Tibial nerve (tissue), 4 donors: Measurements from ENCODE around the gene ATP9B. TPM values are rescaled to one million over a fixed set of nuclear protein-coding genes. Genes with fewer than 3 reads are reported as not detected.

ENCODE experiments used
- DNase-seq, 2 donors: peaks; one replicate each; pipeline ENCODE4 v3.0.0-alpha.2; 2019; ENCODE audit warnings: low spot score in 2 of 2
- H3K27ac ChIP-seq, 4 donors: fragments of 200-600 bp; sonication (generic) in 3 of 4; one replicate each; pipeline ENCODE4 v1.5.1; 2017 to 2019; ENCODE audit warnings: mild to moderate bottlenecking in 1 of 4
- H3K27me3 ChIP-seq, 2 donors: fragments of 200-600 bp; sonication (generic) in 1 of 2; one replicate each; pipeline versions ENCODE4 v1.5.1 to v1.6.0; 2017 to 2019
- H3K36me3 ChIP-seq, 3 donors: fragments of 200-600 bp; sonication (generic); one replicate each; pipeline ENCODE4 v1.5.1; 2018 to 2019
- H3K4me1 ChIP-seq, 4 donors: fragments of 200-600 bp; sonication (generic) in 3 of 4; one replicate each; pipeline ENCODE4 v1.5.1; 2017 to 2019
- H3K4me3 ChIP-seq, 4 donors: fragments of 200-600 bp; sonication (generic) in 3 of 4; one replicate each; pipeline ENCODE4 v1.5.1; 2017 to 2019; ENCODE audit warnings: mild to moderate bottlenecking in 1 of 4, moderate library complexity in 1 of 4
- H3K9me3 ChIP-seq, 4 donors: fragments of 200-600 bp; sonication (generic) in 3 of 4; one replicate each; pipeline ENCODE4 v1.5.1; 2017 to 2019
- EP300 ChIP-seq, 2 donors: sonication (generic); formaldehyde crosslinking; IDR thresholded peaks; one replicate each; pipeline ENCODE4 v1.6.1; 2017; ENCODE audit warnings: antibody characterized with exemption in 2 of 2, mild to moderate bottlenecking in 1 of 2
- POLR2A ChIP-seq, 2 donors: fragments of 450-650 bp; IDR thresholded peaks; one replicate each; pipeline ENCODE4 v1.6.1; 2017; ENCODE audit warnings: antibody characterized with exemption in 2 of 2, mild to moderate bottlenecking in 2 of 2, moderate library complexity in 2 of 2
- WGBS, 2 donors: methylation state at CpG; one replicate each; pipeline ENCODE4 v1.1.5; 2018; 5-methylcytosine and 5-hydroxymethylcytosine counted together
- total RNA-seq, 4 donors: library from RNA; depleted of rRNA; stranded (reverse); fragments of >200 nt; gene quantifications; one replicate each; pipeline ENCODE4 v1.1.0, GENCODE V29; 2016
- TF ChIP-seq, protein P1 (sequence below), 5 experiments: fragments of 200-600 bp in 3 of 5; fragments of 450-650 bp in 2 of 5; sonication (generic) in 3 of 5; IDR thresholded peaks; one replicate each; pipeline ENCODE4 v1.5.1; 2016 to 2019; ENCODE audit warnings: antibody characterized with exemption in 5 of 5, mild to moderate bottlenecking in 3 of 5, moderate library complexity in 2 of 5

ATP9B gene
- total RNA-seq, 4 donors from 2014 or later, result 56.9 to 68.7 (median 59.8) TPM

DNA sequence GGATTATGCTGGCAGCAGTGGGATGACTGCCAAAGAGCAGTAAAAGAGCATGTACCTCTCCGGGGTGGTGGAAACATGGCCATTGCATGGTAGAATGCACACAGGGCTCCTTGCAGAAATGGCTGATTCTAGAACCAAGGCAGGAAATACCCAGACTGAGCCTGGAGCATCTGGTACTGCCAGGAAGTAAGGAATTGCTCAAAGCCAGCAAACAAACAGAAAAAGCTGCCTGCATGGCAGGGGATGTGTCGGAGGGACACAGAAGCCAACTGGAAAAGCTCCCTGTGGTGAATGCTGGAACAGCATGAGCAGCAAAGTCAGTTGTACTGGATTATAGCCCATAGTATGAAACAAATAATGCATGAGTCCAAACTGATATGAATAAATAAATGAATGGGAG is 248.5 kb downstream of the ATP9B start:
- TF ChIP-seq EP300 (IDR thresholded peaks at IDR 0.05) (no peak), POLR2A (IDR thresholded peaks at IDR 0.05) (no peak)
- TF ChIP-seq, protein P1, sequence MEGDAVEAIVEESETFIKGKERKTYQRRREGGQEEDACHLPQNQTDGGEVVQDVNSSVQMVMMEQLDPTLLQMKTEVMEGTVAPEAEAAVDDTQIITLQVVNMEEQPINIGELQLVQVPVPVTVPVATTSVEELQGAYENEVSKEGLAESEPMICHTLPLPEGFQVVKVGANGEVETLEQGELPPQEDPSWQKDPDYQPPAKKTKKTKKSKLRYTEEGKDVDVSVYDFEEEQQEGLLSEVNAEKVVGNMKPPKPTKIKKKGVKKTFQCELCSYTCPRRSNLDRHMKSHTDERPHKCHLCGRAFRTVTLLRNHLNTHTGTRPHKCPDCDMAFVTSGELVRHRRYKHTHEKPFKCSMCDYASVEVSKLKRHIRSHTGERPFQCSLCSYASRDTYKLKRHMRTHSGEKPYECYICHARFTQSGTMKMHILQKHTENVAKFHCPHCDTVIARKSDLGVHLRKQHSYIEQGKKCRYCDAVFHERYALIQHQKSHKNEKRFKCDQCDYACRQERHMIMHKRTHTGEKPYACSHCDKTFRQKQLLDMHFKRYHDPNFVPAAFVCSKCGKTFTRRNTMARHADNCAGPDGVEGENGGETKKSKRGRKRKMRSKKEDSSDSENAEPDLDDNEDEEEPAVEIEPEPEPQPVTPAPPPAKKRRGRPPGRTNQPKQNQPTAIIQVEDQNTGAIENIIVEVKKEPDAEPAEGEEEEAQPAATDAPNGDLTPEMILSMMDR (IDR thresholded peaks at IDR 0.05), result no peak
- no peak for DNase-seq
- Histone ChIP-seq H3K27ac (no peak overlapping the region), H3K9me3 (peaks cover 0 to 14% (median 0%) of the 10 kb centered on the region in 4 donors), H3K27me3 (no peaks in the 10 kb centered on the region), H3K4me3 (no peak overlapping the region), H3K36me3 (peaks cover 0 to 48% (median 0%) of the 10 kb centered on the region in 3 donors), H3K4me1 (no peaks in the 10 kb centered on the region)
- WGBS, 2 donors, result 90 to 91% methylated on average over 2 of the region's 2 CpGs

DNA sequence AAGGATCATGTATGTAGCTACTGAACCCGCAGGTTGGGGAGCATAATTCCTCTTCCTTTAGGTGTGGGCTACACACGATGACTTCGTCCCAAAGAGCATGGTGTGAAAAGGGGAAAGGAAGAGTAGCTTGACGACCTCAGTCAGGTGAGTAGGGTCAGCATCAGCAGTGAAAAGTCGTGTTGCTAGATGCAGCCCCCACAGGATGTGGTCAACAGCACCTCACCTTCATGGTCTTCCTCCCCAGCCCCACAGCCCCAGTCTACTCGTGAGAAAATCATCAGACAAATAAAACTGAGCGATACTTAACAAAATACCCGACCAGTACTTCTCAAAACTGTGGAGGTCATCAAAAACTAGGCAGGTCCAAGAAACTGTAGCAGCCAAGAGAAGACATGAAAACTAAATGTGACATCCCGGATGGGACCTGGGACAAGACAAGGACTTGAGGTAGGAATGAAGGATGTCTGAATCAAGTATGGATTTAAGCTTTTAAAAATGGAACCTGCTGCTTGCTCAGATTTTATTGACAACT is 249.0 kb downstream of the ATP9B start:
- H3K9me3 ChIP-seq, result peaks cover 0 to 14% (median 0%) of the 10 kb centered on the region in 4 donors
- WGBS, 2 donors, result 89 to 92% methylated on average over 9 of the region's 9 CpGs
- no peaks in the 10 kb centered on the region for H3K27me3 ChIP-seq
- H3K36me3 ChIP-seq, result peaks cover 0 to 53% (median 0%) of the 10 kb centered on the region in 3 donors
- H3K4me1 ChIP-seq, result no peaks in the 10 kb centered on the region
- no peak overlapping the region for H3K4me3 ChIP-seq
- no peak for DNase-seq
- TF ChIP-seq, protein P1 (IDR thresholded peaks at IDR 0.05), result no peak
- TF ChIP-seq POLR2A (IDR thresholded peaks at IDR 0.05), result no peak
- no peak for TF ChIP-seq EP300 (IDR thresholded peaks at IDR 0.05)
- no peak overlapping the region for H3K27ac ChIP-seq

DNA sequence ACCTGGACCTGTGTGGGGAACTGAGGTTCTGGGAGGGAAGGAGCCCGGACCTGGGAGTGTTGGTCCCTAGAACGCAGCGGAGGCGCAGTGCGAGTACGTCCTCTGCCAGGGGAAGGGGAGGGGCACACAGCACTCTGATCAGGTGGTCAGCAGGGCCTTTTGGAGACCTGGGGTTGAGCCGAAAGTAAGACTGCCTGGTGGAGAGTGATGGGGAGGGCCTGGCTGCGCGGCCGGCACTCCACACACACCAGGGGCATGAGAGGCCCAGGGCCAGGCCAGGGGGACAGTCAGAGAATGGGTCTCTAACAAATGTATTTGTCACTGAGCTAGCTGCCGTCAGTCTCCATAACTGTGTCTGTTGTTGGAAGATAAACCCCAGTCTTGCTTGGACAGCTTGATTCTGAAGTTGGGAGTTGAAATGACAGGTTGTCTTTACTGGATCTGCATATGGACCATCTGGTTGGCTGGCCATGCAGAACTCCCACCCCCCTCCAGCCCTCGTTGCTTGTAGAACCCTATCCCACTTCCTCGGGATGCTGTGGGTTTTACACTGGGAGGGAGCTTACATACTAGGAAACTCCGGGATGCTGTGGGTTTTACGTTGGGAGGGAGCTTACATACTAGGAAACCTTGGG is 251.1 kb downstream of the ATP9B start:
- H3K27ac ChIP-seq, result no peak overlapping the region
- peaks cover 0 to 46% (median 0%) of the 10 kb centered on the region in 3 donors for H3K36me3 ChIP-seq
- no peaks in the 10 kb centered on the region for H3K27me3 ChIP-seq
- H3K4me1 ChIP-seq, result no peaks in the 10 kb centered on the region
- DNase-seq, result no peak
- 70 to 74% methylated on average over 15 of the region's 15 CpGs for WGBS, 2 donors
- TF ChIP-seq POLR2A (IDR thresholded peaks at IDR 0.05), result no peak
- TF ChIP-seq, protein P1 (IDR thresholded peaks at IDR 0.05), result no peak
- no peak for TF ChIP-seq EP300 (IDR thresholded peaks at IDR 0.05)
- peaks cover 0 to 11% (median 0%) of the 10 kb centered on the region in 4 donors for H3K9me3 ChIP-seq
- no peak overlapping the region for H3K4me3 ChIP-seq

DNA sequence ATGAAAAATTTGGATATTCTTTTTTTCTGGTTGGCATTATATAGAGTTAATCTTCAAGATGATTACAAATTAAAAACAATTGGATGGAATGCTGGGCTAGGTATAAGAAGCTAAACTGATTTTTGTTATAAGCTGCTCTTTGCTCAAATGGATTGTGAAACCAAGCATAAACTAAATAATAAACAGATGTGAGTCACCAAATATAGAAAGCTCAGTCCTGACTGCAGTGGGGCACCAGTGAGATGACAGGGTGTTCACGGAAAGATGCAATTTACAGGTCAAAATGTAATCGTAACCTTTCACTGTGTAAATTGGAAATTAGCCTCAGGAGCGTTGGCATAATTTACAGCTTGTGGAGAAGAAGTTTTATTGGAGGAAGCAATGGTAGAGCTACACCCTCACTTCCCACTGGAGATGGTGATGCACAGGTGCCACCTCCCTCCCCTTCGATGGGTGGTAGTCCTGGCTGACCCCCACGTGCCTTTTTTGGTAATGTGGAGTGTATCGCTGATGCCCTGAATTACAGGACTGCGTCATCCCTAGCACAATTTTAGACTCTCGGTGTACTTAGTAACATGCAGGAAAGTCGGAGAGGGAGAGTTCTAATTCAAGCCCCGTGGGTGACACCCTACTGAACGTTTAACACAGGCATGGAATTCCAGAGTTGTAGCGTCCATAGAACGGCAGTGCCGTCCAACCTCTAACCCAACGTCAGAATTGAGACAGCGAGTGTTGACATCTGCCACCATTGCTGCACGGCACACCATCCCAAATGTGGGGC is 252.6 kb downstream of the ATP9B start:
- H3K36me3 ChIP-seq, result peaks cover 0 to 35% (median 0%) of the 10 kb centered on the region in 3 donors
- H3K27me3 ChIP-seq, result no peaks in the 10 kb centered on the region
- DNase-seq, result no peak
- 75 to 78% methylated on average over 17 of the region's 17 CpGs for WGBS, 2 donors
- no peaks in the 10 kb centered on the region for H3K9me3 ChIP-seq
- no peak overlapping the region for H3K4me3 ChIP-seq
- TF ChIP-seq POLR2A (IDR thresholded peaks at IDR 0.05) (no peak), EP300 (IDR thresholded peaks at IDR 0.05) (no peak)
- TF ChIP-seq, protein P1 (IDR thresholded peaks at IDR 0.05), result no peak
- H3K27ac ChIP-seq, result no peak overlapping the region
- H3K4me1 ChIP-seq, result no peaks in the 10 kb centered on the region

DNA sequence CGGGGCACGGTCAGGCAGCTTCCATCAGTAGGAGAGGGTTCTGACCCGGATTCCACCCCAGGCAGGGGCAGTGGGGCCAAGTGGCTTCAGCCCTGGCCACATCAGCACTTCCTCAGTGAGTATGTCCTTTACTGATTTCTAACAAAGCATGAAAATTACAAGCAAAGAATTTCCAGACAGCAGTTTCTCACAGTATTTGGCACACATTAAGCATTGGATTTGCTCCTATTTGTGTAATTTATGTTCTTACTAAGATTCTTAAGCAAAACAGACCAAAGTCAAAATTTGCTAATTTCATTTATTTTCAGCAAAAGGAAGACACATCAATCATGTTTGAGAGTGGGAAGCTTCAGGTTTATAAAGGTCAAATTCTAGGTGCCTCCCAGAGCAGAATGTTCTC is 253.2 kb downstream of the ATP9B start:
- Histone ChIP-seq H3K4me3 (no peak overlapping the region), H3K4me1 (no peaks in the 10 kb centered on the region), H3K27ac (no peak overlapping the region), H3K27me3 (no peaks in the 10 kb centered on the region), H3K9me3 (no peaks in the 10 kb centered on the region), H3K36me3 (peaks cover 0 to 35% (median 0%) of the 10 kb centered on the region in 3 donors)
- WGBS, 2 donors, result 75% methylated on average over 3 of the region's 3 CpGs; no CpG with 5 or more reads in 1 of the 2 donors
- no peak for DNase-seq
- TF ChIP-seq EP300 (IDR thresholded peaks at IDR 0.05), result no peak
- TF ChIP-seq POLR2A (IDR thresholded peaks at IDR 0.05), result no peak
